ENCODE measurements around the gene RPLP2.
A peak's percentile ranks its signal among the peaks of the same experiment; 100 is the strongest.

Gene RPLP2

DNA sequence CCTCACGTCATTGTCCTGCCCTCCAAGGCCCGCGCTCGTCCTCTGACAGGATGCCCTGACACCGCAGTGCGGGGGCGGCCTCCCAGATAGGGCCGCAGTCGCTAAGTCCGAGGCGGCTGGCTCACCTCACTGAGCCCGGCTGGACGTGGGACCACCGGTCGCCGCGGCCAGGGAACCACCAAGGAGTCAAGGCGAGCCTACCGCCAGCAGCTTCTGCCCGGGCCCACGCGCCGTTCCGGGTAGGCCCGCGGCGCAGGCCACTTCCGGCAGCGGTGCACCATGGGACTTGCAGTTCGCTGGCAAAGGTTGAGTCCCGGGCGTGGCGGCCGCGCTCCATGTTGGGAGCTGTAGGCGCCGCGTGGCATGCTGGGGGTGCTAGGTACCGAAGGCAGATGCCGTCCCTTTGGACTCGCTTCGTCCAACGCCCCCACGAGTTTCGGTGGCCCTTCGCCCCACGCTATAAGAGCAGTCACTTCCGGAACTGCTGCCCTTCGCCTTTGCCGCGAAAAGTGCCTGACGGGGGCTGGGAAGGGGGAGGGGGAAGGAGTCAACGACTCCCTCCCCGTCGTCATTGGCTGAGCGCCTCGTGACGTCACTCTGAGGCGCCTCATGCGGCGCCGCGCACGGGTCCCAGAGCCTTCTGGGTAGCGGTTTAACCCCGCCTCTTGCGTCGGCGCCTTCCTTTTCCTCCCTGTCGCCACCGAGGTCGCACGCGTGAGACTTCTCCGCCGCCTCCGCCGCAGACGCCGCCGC, at the start of gene RPLP2:
Gene RPLP2, plus strand, starts transcription at position 681 of the 753 bp plus-strand sequence. CDS start 268 bp downstream, outside the sequence.
- TF ChIP-seq, protein P1, sequence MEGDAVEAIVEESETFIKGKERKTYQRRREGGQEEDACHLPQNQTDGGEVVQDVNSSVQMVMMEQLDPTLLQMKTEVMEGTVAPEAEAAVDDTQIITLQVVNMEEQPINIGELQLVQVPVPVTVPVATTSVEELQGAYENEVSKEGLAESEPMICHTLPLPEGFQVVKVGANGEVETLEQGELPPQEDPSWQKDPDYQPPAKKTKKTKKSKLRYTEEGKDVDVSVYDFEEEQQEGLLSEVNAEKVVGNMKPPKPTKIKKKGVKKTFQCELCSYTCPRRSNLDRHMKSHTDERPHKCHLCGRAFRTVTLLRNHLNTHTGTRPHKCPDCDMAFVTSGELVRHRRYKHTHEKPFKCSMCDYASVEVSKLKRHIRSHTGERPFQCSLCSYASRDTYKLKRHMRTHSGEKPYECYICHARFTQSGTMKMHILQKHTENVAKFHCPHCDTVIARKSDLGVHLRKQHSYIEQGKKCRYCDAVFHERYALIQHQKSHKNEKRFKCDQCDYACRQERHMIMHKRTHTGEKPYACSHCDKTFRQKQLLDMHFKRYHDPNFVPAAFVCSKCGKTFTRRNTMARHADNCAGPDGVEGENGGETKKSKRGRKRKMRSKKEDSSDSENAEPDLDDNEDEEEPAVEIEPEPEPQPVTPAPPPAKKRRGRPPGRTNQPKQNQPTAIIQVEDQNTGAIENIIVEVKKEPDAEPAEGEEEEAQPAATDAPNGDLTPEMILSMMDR (IDR thresholded peaks at IDR 0.05; ENCODE audit: low read depth, low read length): no peak
- peak within 1 kb of the TSS; percentile 98 for H3K4me3 ChIP-seq (ENCODE audit: low read depth, low read length)

DNA sequence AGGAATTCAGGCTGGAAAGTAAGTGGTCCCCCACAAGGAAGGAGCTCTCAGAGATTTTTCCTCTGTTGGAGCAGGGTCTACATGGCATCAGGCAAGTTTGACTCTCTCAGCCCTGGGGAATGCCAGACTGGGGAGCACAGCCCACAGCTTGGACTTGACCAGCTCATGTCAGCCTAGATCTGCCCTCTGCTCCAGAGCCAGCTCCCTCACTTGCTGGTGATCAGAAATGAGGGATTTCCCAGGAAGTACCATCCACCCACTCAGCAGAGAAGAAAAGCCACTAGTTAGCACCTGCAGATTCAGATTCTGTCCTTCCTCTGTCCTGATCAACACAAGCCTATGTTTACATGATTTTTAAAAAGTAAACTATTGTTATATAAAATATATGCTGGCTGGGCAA, 49.5 kb upstream of the RPLP2 start:
- no peak overlapping the region for H3K4me3 ChIP-seq (ENCODE audit: low read depth, low read length)
- TF ChIP-seq, protein P1 (IDR thresholded peaks at IDR 0.05; ENCODE audit: low read depth, low read length): no peak

DNA sequence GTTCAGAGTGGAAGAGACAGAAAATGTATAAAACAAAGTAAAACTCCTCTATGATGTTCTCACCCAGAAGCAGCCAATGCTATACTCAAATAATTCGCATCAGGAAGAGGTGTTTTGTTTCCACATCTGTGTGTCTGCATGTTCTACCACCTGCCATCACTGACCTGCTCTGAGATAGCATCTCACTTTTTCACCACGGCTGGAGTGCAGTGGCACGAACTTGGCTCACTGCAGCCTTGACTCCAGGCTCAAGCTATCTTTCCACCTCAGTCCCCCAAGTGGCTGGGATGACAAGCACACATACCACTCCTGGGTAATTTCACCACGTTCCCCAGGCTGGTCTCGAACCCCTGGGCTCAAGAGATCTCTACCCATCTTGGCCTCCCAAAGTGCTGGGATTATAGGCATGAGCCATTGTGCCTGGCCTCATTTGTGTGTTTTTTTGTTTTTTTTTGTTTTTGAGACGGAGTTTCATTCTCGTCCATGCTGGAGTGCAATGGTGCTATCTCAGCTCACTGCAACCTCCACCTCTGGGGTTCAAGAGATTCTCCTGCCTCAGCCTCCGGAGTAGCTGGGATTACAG, 48.1 kb upstream of the RPLP2 start:
- TF ChIP-seq, protein P1 (IDR thresholded peaks at IDR 0.05; ENCODE audit: low read depth, low read length): no peak
- no peak overlapping the region for H3K4me3 ChIP-seq (ENCODE audit: low read depth, low read length)

DNA sequence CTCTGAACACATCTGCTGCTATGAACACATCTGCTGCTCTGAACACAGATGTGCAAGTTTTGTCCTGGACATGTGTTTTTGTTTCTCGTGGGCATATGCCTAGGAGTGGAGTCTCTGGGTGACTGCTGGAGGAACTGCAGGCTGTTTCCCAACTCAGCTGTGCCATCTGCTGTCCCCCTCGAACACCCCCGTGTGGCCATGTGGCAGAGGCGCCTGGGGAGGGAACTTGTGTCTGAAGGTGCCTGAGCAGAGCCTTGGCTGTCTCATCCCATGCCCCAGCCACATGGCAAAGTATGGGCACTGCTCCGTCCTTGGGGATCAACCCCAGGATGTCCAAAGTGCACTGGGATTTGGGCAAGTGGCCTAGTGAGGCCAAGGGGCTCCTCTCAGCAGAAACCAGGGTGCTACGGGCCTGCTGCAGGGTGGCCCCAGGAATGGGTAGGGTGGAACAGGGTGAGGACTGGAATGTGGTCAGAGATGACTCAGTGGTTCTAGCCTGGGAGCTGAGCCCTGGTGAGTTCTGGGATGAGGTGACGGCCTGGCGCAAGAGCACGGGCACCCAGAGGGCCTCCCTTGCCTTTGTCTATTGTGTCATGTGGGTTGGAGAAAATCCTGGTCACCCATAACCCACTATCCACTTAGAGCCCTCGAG, 47.2 kb upstream of the RPLP2 start:
- no peak overlapping the region for H3K4me3 ChIP-seq (ENCODE audit: low read depth, low read length)
- TF ChIP-seq, protein P1 (IDR thresholded peaks at IDR 0.05; ENCODE audit: low read depth, low read length): no peak

DNA sequence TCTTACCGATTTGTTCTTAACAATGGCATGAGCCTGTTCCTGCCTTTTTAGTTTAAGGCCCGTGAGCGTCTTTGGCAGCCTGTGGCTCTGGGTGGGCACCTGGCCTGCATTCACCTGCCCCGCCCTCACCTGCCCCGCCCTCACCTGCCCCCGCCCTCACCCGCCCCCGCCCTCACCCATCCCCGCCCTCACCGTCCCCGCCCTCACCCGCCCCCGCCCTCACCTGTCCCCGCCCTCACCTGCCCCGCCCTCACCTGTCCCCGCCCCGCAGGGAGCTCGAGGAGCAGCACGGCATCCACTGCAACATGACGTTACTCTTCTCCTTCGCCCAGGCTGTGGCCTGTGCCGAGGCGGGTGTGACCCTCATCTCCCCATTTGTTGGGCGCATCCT, 46.7 kb upstream of the RPLP2 start:
- no peak overlapping the region for H3K4me3 ChIP-seq (ENCODE audit: low read depth, low read length)
- TF ChIP-seq, protein P1 (IDR thresholded peaks at IDR 0.05; ENCODE audit: low read depth, low read length): no peak

DNA sequence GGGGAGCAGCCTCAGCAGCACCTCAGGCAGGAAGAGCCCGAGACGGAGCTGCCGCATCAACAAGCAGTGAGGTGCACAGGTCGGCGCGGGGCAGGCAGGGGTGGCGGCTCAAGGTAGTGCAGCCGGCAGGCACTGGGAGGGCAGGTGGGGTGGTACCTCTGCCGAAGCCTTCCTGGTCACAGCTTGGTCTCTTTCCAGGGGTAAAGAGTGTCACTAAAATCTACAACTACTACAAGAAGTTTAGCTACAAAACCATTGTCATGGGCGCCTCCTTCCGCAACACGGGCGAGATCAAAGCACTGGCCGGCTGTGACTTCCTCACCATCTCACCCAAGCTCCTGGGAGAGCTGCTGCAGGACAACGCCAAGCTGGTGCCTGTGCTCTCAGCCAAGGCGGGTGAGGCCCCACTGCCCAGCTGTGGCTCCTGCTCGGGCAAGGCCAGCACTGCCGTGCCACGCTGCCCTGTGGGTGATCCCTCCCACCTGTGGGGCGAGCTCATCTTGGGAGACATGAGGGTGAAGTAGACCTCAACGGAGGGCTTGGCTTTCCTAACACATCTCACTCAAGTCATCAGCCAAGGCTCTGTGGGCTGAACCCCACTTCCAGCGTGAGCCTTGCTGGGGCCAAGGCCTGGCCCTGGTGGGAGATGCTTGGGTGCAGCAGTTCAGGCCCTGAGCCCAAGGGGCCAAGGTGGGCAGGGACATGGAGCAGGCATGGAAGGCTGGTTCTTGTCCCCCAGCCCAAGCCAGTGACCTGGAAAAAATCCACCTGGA, 46.0 kb upstream of the RPLP2 start:
- no peak overlapping the region for H3K4me3 ChIP-seq (ENCODE audit: low read depth, low read length)
- TF ChIP-seq, protein P1 (IDR thresholded peaks at IDR 0.05; ENCODE audit: low read depth, low read length): no peak

All from WI38 (cell line).